GM19324 (cell line): ENCODE results near the gene VPS29.
"Not testable (repeated sequence)": the region's sequence is repeated elsewhere in the genome, so short reads cannot be mapped to it uniquely, and the experiment has no call there.

ENCODE experiments used
- ATAC-seq: cut with Tn5 transposase; IDR thresholded peaks from one replicate; pipeline ENCODE4 v1.9.1; 2021; ENCODE audit warnings: mild to moderate bottlenecking, moderate library complexity; ENCODE audit not compliant: unreplicated experiment, low FRiP score

The VPS29 gene

DNA sequence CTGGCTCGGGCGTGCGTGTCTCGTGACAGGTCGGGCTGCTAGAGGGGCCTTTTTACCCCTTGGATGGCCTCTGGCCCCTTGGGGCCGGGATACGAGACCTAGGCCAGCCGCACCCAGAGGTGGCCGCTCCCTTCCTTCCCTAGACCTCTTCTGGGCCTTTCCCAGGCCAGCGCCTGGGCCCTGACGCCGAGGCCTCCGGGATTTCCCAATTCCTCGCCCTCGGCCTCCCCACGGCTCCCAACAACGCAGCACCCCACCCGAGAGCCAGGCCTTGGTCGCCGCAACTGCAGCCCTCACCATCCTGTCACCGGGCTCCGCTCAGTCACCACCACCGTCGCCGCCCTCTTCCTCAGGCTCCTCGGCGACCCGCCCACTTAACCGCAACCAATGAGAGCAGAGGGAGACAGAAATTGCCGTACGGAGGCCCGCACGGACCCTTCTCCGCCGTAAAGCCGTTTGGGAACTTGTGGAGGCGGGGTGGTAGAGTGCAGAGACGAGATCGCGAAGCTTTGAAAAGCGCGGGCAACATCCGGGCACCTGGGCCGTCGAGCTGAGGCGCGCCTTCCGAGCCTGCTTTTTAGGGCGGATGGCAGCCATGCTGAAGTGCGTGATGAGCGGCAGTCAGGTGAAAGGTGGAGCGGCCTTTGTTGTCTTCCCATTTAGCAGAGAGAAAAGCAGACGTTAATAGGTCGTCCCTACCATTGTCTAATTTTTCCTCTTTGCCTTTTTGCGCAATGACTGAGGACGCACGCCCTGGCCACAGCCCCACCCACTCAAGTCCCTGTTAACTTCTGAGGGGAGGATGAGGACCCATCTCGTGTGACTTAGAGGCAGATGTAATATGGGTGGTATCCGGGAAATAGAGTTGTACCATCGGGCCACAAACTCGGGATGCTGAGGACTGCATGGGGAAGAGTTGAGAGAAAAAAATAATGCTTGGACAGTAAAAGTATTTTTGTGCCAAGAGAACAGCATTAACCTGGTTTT, at the start of gene VPS29, which contains the start of gene RAD9B:
VPS29 (minus strand) TSS at position 360 of the 987 bp plus-strand sequence; CDS start at position 300, 60 bp downstream.
RAD9B (plus strand) TSS at position 580 of the 987 bp plus-strand sequence; CDS start at position 587, 7 bp downstream.
- ATAC-seq = peak; percentile 95

DNA sequence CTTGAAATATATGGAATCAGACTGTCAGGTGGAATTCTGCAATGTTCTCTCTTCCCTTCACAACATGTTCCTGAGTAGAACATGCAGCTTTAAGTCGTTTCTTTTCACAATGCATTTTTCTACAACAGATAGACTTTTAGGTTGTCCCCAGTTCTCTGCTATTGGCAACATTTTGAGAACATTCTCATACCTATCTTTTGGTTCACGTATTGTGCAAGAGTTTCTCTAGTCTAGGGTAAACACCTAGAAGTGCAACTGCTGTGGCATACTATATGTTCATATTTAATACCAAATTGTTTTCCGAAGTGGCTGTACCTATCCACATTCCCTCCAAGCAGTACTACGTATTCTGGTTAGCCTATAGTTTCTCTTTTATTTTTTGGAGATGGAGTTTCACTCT, 49.1 kb upstream of the VPS29 start:
- no peak for ATAC-seq

- ATAC-seq = no peak
Measured at GRCh38 chr12:110549716-110550115, 47.8 kb upstream of the VPS29 start.

GRCh38 chr12:110548678-110549077, 46.8 kb upstream of the VPS29 start:
- no peak for ATAC-seq

DNA sequence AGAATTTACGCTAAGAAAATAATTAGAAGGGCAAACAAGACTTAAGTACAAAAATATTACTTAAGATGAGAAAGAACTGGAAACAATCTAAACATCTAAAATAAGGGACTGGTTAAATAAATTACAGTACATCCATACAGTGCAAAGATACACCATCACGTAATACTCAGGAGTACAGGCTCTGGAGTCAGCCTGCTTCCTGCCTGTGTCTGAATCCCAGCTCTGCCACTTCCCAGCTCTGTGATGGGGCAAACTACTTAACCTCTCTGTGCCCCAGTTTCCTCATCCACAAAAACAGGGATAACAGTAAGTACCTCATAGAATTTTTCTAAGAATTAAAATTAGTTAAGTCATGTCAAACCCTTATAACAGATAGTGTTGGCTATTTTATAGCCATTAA, 45.2 kb upstream of the VPS29 start:
- ATAC-seq = no peak

DNA sequence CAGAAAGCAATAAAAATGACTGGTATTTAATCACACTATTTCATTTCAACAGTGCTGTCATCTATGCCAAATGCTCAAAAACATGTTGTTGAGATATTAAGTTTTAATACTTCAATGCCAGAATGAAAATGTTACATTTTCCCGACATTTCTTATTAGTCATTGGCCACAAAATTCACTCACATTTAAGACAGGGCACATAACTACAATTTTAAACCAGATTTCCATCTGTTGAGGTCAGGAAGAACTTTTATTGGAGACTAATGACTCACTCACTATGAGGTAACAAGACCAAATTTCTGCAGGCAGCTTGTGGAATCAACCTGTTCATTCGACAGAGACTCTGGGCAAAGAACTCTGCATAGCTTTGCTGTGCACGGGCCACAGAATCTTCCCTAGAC, 44.4 kb upstream of the VPS29 start:
- no peak for ATAC-seq

GRCh38 chr12:110545812-110546211, 43.9 kb upstream of the VPS29 start:
- ATAC-seq = no peak

DNA sequence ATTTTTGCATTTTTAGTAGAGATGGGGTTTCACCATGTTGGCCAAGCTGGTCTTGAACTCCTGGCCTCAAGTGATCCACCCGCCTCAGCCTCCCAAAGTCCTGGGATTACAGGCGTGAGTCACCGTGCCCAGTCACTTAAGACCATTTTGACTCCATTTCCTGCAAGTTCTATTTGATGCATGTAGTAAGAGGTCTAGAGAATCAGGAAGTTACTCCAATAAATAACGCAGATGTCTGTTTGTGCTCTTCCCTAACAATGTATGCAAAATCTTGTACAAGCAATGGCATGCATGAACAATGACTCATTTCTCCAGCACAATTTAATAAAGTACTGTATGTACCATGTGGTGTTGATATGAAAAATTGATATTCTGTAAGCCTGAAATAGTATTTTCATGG, 43.3 kb upstream of the VPS29 start:
- ATAC-seq = not testable (repeated sequence)

GRCh38 chr12:110543965-110544364, 42.1 kb upstream of the VPS29 start:
- ATAC-seq = no peak

GRCh38 chr12:110543252-110543959, 41.5 kb upstream of the VPS29 start:
- ATAC-seq = no peak

DNA sequence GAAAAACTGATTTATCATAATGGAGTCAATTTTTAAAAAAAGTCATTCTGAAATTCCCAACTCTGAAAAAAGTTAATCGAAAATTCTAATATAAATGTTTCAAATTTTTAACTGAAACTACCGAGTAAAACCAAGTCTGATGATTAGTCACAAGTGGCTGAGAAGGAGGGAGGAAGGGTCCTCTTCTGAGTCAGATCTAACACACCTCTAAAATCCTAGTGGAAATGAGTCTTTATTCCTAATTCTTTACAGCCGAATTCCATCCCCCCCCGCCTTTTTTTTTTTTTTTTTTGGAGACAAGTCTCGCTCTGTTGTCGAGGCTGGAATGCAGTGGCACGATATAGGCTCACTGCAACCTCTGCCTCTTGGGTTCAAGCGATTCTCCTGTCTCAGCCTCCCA, 38.1 kb upstream of the VPS29 start:
- ATAC-seq = no peak

DNA sequence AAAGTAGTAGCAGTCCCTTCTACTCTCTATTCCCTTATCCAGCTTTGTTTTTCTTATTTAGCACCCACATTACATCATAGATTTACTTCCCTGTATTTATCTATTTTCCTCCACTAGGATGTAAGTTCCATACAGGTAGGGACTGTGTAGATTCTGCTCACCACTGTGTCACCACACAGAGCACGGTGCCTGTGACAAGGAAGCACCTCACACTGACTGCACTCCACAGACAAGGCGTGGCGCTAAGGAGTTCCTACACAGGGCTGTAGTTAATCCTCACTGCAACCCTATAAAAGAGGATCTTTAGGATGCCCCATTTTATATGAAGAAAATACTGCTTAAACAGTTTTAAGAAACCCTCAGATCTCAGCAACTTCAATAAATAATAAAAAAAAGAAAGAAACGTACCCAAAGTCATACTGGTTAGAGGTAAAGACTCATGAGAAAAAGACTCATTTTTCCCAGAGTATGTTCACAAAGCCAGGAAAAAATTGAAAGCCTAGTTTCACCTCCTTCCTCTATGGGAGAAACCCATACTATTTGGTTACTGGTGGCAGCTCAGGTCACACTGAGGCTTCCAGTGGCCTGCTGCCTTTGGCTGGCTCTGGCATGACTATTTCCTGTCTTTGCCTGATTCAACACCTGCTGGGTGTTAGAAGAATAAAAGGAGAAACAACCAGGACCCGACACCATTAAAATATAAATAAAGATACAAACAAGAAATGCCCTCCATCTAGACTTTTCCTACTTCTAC, 37.1 kb upstream of the VPS29 start:
- ATAC-seq = no peak

DNA sequence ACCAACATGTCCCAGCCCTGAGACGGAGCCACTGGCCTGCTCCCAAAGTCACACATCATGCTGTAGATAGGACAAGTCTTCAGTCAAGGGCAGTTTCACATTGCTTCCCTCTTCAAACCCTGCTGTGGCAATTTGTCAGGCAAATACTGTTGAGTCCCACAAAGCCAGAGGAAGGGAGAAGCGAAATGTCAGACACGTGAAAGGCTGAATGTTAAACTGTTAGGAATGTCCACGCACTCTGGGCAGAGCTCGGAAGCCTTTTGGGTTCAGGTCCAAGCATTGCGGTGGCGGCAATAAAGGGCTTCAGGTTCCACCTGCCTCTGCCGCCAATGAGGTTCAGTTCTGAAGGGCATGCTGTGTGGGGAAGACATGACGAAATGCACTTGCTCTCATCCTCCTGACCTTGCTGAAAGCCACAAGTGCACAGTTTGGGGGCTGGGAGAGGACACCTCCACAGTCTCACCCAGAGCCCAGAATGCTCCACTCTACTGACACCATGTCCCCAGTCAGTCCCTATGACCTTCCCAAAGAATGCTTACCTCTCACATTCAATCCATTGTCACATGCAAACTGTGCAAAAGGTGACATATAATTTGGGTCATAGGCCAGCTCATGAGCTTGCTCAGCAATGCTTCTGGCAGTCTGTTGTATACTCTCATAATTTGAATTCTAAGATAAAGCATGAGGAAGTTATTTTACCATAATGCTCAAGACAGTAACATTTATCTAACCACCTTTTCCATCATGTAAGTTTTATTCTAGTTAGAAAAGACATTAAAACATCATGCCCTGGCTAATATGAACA, 35.9 kb upstream of the VPS29 start:
- ATAC-seq = no peak

DNA sequence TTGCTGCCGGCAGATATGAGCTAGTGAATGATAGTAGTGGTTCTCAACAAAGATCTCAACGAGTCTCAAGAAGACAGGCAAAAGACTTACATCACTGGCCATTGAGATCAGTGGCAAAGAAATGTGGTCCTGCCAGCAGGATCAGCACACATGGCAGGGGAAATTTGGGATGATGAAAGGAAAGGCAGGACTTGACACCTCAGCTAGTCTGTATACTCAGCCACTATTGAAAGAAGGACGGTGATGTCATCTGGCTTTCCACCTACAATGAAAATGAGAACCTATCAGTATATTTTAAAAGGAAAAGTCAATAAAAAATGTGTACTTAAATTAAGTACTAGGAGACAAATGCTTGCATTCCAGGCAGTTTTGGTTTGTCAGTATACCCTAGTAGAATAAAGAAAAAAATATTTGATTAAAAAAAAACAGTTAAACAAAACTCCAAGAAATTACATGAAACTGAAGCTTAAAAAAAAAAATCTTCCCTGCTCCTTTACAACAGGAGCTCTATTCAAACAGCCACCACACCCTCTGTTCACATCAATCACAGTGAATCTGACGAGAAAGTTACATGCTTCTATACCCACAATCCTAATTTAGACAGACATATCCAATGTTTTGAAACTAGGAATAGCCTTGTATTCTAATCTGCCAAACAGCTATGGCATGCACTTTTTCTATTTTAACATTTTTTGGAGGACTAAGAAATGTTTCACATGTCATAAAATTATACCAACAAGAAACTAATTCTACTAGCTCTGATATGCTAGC, 35.1 kb upstream of the VPS29 start:
- ATAC-seq = no peak

DNA sequence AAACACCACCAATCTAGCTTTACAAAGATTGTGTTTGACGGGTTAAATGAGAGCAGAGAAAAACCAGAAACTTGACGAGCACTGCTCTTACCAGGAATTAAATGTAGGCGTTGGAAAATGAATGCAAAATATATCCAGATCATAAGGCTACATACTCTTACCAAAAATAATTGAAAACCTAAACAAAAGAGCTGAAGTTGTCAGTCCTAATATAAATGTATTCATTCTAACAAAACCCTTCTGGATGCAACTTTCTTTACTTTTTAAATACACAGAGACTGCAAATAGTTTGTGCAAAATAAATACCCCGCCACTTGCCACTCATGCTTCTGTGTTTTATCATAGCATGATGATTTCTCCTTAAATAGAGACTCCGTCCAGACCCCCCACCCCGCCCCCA, 32.9 kb upstream of the VPS29 start:
- no peak for ATAC-seq

GRCh38 chr12:110533607-110534006, 31.7 kb upstream of the VPS29 start:
- no peak for ATAC-seq

GRCh38 chr12:110532644-110533043, 30.7 kb upstream of the VPS29 start:
- ATAC-seq = no peak

GRCh38 chr12:110531741-110532333, 29.9 kb upstream of the VPS29 start:
- peak; percentile 85 for ATAC-seq

DNA sequence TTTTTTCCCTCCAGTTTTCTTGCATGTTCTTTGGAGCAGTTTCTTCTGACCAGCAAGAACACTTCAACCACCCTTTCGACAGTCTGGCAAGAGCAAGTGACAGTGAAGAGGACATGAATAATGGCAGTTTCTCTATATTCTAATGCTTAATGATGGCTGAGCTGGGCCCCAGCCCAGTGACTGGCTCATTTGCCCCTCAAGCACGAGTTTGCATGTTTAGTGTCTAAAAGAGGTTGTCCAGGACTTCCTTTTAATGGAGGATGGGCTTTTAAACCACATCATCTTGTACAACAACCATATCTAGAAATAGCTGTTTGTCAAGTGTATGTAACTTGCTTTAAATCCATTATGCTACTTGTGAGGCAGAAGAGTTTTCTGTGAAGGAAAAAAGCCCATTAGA, 28.6 kb upstream of the VPS29 start:
- no peak for ATAC-seq
